Caco-2 (cell line): ENCODE data around the gene ZEB1. TPM values are rescaled to one million over a fixed set of nuclear protein-coding genes. Genes with fewer than 3 reads are reported as not detected.
"Not testable (repeated sequence)": the region's sequence is repeated elsewhere in the genome, so short reads cannot be mapped to it uniquely, and the experiment has no call there.

ENCODE experiments used
- BruUV-seq: library from RNA; stranded (reverse); fragments of 400-500 nt; replicated peaks from 2 replicates; lab custom pipeline; 2021; lab: Mats Ljungman, UMichigan
- CTCF ChIA-PET: fragments of 300-600 bp; sonication (Branson Sonifier 250); formaldehyde crosslinking; loops from one replicate; lab custom pipeline; 2022; ENCODE audit warnings: antibody characterized with exemption; lab: Charles Lee
- POLR2A ChIA-PET: fragments of 300-600 bp; sonication (Branson Sonifier 250); formaldehyde crosslinking; loops from one replicate; lab custom pipeline; 2022; ENCODE audit warnings: antibody characterized with exemption; lab: Charles Lee
- DNase-seq, 2 experiments: peaks; one replicate each; pipeline versions ENCODE4 v3.0.0 to v3.0.0-alpha.2; 2020 to 2022
- H3K27me3 ChIP-seq: replicated peaks from 2 replicates; pipeline ENCODE4 v1.6.0; 2011; ENCODE audit warnings: low read length; ENCODE audit not compliant: control insufficient read depth, insufficient read depth
- H3K36me3 ChIP-seq: 2 replicates; pipeline ENCODE4 v1.5.1; 2011; ENCODE audit warnings: low read length; ENCODE audit not compliant: control insufficient read depth, insufficient read depth
- H3K4me1 ChIP-seq: fragments of 250-450 bp; sonication (Bioruptor Pico); 2 replicates; pipeline ENCODE4 v1.5.1; 2020; ENCODE audit warnings: mild to moderate bottlenecking
- H3K4me3 ChIP-seq: 2 replicates; pipeline ENCODE4 v1.5.1; 2011; ENCODE audit warnings: low read depth, mild to moderate bottlenecking, control low read depth, low read length
- H3K9me3 ChIP-seq: fragments of 250-450 bp; sonication (Bioruptor Pico); 2 replicates; pipeline ENCODE4 v1.5.1; 2020; ENCODE audit warnings: mild to moderate bottlenecking, moderate library complexity
- H3K27ac Mint-ChIP-seq: one replicate; pipeline ENCODE4 v1.8.0; 2022; ENCODE audit warnings: mixed read lengths; ENCODE audit not compliant: unreplicated experiment
- H3K27me3 Mint-ChIP-seq: one replicate; pipeline ENCODE4 v1.8.0; 2022; ENCODE audit warnings: mixed read lengths; ENCODE audit not compliant: insufficient read depth, unreplicated experiment
- H3K36me3 Mint-ChIP-seq: one replicate; pipeline ENCODE4 v1.8.0; 2022; ENCODE audit warnings: mild to moderate bottlenecking, mixed read lengths; ENCODE audit not compliant: insufficient read depth, unreplicated experiment
- H3K4me1 Mint-ChIP-seq: one replicate; pipeline ENCODE4 v1.8.0; 2022; ENCODE audit warnings: low read depth, mixed read lengths; ENCODE audit not compliant: unreplicated experiment
- H3K4me3 Mint-ChIP-seq: one replicate; pipeline ENCODE4 v1.8.0; 2022; ENCODE audit warnings: mild to moderate bottlenecking, moderate library complexity, mixed read lengths; ENCODE audit not compliant: unreplicated experiment
- H3K9me3 Mint-ChIP-seq: one replicate; pipeline ENCODE4 v1.8.0; 2022; ENCODE audit warnings: mixed read lengths; ENCODE audit not compliant: unreplicated experiment
- CTCF ChIP-seq, 2 experiments: fragments of 200-600 bp in 1 of 2; IDR thresholded peaks; 1 replicate in 1 of 2; 2 replicates in 1 of 2; pipeline versions ENCODE4 v1.5.1 to v1.8.0; 2011 to 2022; ENCODE audit warnings: antibody characterized with exemption in 1 of 2, control low read depth in 1 of 2, inconsistent platforms in 1 of 2, low read depth in 1 of 2, low read length in 1 of 2, mild to moderate bottlenecking in 1 of 2, moderate library complexity in 1 of 2; ENCODE audit not compliant: insufficient read depth in 1 of 2, severe bottlenecking in 1 of 2, unreplicated experiment in 1 of 2
- intact Hi-C: fragments of 100-400 bp; cut with micrococcal nuclease; formaldehyde crosslinking; loops from one replicate; pipeline ENCODE4 v1.10.0; 2022; ENCODE audit not compliant: unreplicated experiment
- total RNA-seq: library from RNA; stranded (reverse); gene quantifications from 2 replicates; pipeline ENCODE4 v1.2.3, GENCODE V29; 2022

The ZEB1 gene
- total RNA-seq, 1 experiment from 2014 or later = not detected

- peaks cover 4% of the 10 kb centered on the region for H3K27me3 Mint-ChIP-seq
- CTCF ChIA-PET = no interaction called here
Observed at GRCh38 chr10:31557854-31558253, 238.8 kb downstream of the ZEB1 start.

GRCh38 chr10:31568252-31568861 is 249.3 kb downstream of the ZEB1 start:
- BruUV-seq, H3K4me3 Mint-ChIP-seq, intact Hi-C loops, CTCF ChIA-PET, POLR2A ChIA-PET, H3K27me3 ChIP-seq, H3K27ac Mint-ChIP-seq, H3K9me3 Mint-ChIP-seq, DNase-seq, H3K4me3 ChIP-seq, H3K36me3 ChIP-seq, H3K27me3 Mint-ChIP-seq, H3K4me1 ChIP-seq, H3K4me1 Mint-ChIP-seq, H3K36me3 Mint-ChIP-seq, H3K9me3 ChIP-seq: not testable (repeated sequence)

More at GRCh38 chr10:31557854-31558253, 238.8 kb downstream of the ZEB1 start:
- peaks cover 9% of the 10 kb centered on the region for H3K9me3 ChIP-seq
- H3K27me3 ChIP-seq = no peaks in the 10 kb centered on the region
- no peak overlapping the region for H3K4me3 Mint-ChIP-seq
- intact Hi-C loops = no loop called here
- no peaks in the 10 kb centered on the region for H3K36me3 ChIP-seq
- POLR2A ChIA-PET = no interaction called here
- no peak for DNase-seq
- TF ChIP-seq CTCF (IDR thresholded peaks at IDR 0.05; ENCODE audit: insufficient read depth in 1 of 2, low read depth in 1 of 2, low read length in 1 of 2, severe bottlenecking in 1 of 2, unreplicated experiment in 1 of 2) = no peak
- peaks cover 30% of the 10 kb centered on the region for H3K9me3 Mint-ChIP-seq
- no peaks in the 10 kb centered on the region for H3K4me1 Mint-ChIP-seq
- no peak overlapping the region for H3K27ac Mint-ChIP-seq
- H3K36me3 Mint-ChIP-seq = no peaks in the 10 kb centered on the region
- no TSS peak for BruUV-seq
- H3K4me1 ChIP-seq = no peaks in the 10 kb centered on the region
- no peak overlapping the region for H3K4me3 ChIP-seq

GRCh38 chr10:31574577-31574976 is 255.6 kb downstream of the ZEB1 start:
- Mint-ChIP-seq H3K27me3 (peaks cover 7% of the 10 kb centered on the region), H3K4me3 (no peak overlapping the region), H3K4me1 (no peaks in the 10 kb centered on the region), H3K27ac (no peak overlapping the region), H3K36me3 (no peaks in the 10 kb centered on the region), H3K9me3 (no peaks in the 10 kb centered on the region)
- intact Hi-C loops = no loop called here
- no peak for DNase-seq
- BruUV-seq = no TSS peak
- Histone ChIP-seq H3K27me3 (no peaks in the 10 kb centered on the region), H3K4me3 (no peak overlapping the region), H3K9me3 (no peaks in the 10 kb centered on the region), H3K36me3 (no peaks in the 10 kb centered on the region), H3K4me1 (no peaks in the 10 kb centered on the region)
- TF ChIP-seq CTCF (IDR thresholded peaks at IDR 0.05; ENCODE audit: insufficient read depth in 1 of 2, low read depth in 1 of 2, low read length in 1 of 2, severe bottlenecking in 1 of 2, unreplicated experiment in 1 of 2) = no peak
- ChIA-PET CTCF (no interaction called here), POLR2A (no interaction called here)
